ENCODE results near the gene SYS1. TPM values are rescaled to one million over a fixed set of nuclear protein-coding genes. Genes with fewer than 3 reads are reported as not detected.

Gene SYS1
- total and polyA plus RNA-seq, 2 experiments from 2014 or later = 7.9 to 21.5 TPM

GRCh38 chr20:45337367-45338120 is 25.4 kb upstream of the SYS1 start:
- Histone ChIP-seq H3K4me3 (no peak overlapping the region), H3K79me2 (replicated peaks; ENCODE audit: insufficient read depth) (peaks cover 65% of the 10 kb centered on the region)

GRCh38 chr20:45338121-45339030 is 24.6 kb upstream of the SYS1 start:
- H3K4me1 Mint-ChIP-seq = peaks cover 68% of the 10 kb centered on the region
- Histone ChIP-seq H3K4me1 (ENCODE audit: insufficient read depth) (peaks cover 59% of the 10 kb centered on the region), H3K4me2 (0 out of 2 replicates have a peak overlapping the region, but pooled peaks have one; percentile 23), H4K20me1 (replicated peaks; ENCODE audit: insufficient read depth) (0 out of 2 replicates have a peak, but pooled peaks cover 2% of the 10 kb centered on the region), H3K27ac (ENCODE audit: low read depth) (peak overlapping the region; percentile 63; the same call in 1 of the 2 replicates), H3K4me3 (no peak overlapping the region), H3F3A (replicated peaks; ENCODE audit: low read depth) (0 out of 2 replicates have a peak, but pooled peaks cover 3% of the 10 kb centered on the region), H3K79me2 (replicated peaks; ENCODE audit: insufficient read depth) (peaks cover 73% of the 10 kb centered on the region), H3K36me3 (ENCODE audit: insufficient read depth) (no peaks in the 10 kb centered on the region), H3K9me2 (ENCODE audit: insufficient read depth) (no peaks in the 10 kb centered on the region), H2AFZ (no peak overlapping the region), H3K27me3 (ENCODE audit: insufficient read depth) (no peaks in the 10 kb centered on the region)
- ATAC-seq (no peak), DNase-seq (ENCODE audit: low spot score) (no peak)
- no peak overlapping the region; the same call in 2 of the 3 replicates for H3K4me3 Mint-ChIP-seq
- peaks cover 7% of the 10 kb centered on the region for H3K27me3 Mint-ChIP-seq (ENCODE audit: insufficient read depth, low read depth, poor library complexity)
- peak overlapping the region; percentile 80 for H3K27ac Mint-ChIP-seq
- no peaks in the 10 kb centered on the region for H3K9me3 Mint-ChIP-seq
- H3K36me3 Mint-ChIP-seq (ENCODE audit: low read depth) = peaks cover 34% of the 10 kb centered on the region
- no peak for TF ChIP-seq ZNF331 (CRISPR knock-in tag; IDR thresholded peaks at IDR 0.05; ENCODE audit: low read depth)
- TF ChIP-seq ZNF114 (CRISPR knock-in tag; IDR thresholded peaks at IDR 0.05) = no peak
- TF ChIP-seq CREB1 (CRISPR knock-in tag; IDR thresholded peaks at IDR 0.05; ENCODE audit: low read depth) = no peak
- no peak for TF ChIP-seq EZH2phosphoT487 (IDR thresholded peaks at IDR 0.05; ENCODE audit: unreplicated experiment)
- no peak for TF ChIP-seq ETS1 (IDR thresholded peaks at IDR 0.05)
- no peak for TF ChIP-seq NANOG (IDR thresholded peaks at IDR 0.05; ENCODE audit: borderline replicate concordance)
- TF ChIP-seq POLR2AphosphoS5 (IDR thresholded peaks at IDR 0.05; ENCODE audit: low read depth) = no peak
- no peak for TF ChIP-seq JUNB (IDR thresholded peaks at IDR 0.05; ENCODE audit: unreplicated experiment)
- TF ChIP-seq EZH2 (IDR thresholded peaks at IDR 0.05; ENCODE audit: low read depth, unreplicated experiment) = no peak
- no peak for TF ChIP-seq ZNF462 (CRISPR knock-in tag; IDR thresholded peaks at IDR 0.05)

More at GRCh38 chr20:45337367-45338120, 25.4 kb upstream of the SYS1 start:
- peaks cover 35% of the 10 kb centered on the region for H3K36me3 Mint-ChIP-seq (ENCODE audit: low read depth)
- Histone ChIP-seq H4K20me1 (replicated peaks; ENCODE audit: insufficient read depth) (0 out of 2 replicates have a peak, but pooled peaks cover 2% of the 10 kb centered on the region), H3K4me2 (no peak overlapping the region), H3K27me3 (ENCODE audit: insufficient read depth) (no peaks in the 10 kb centered on the region), H3K9me2 (ENCODE audit: insufficient read depth) (no peaks in the 10 kb centered on the region), H3K27ac (ENCODE audit: low read depth) (peak overlapping the region; percentile 63; the same call in 1 of the 2 replicates), H3K4me1 (ENCODE audit: insufficient read depth) (peaks cover 51% of the 10 kb centered on the region), H2AFZ (no peak overlapping the region), H3K36me3 (ENCODE audit: insufficient read depth) (no peaks in the 10 kb centered on the region), H3F3A (replicated peaks; ENCODE audit: low read depth) (0 out of 2 replicates have a peak, but pooled peaks cover 3% of the 10 kb centered on the region)
- H3K9me3 Mint-ChIP-seq = no peaks in the 10 kb centered on the region
- ATAC-seq = peak; percentile 8
- no peak for DNase-seq (ENCODE audit: low spot score)
- no peak overlapping the region; the same call in 2 of the 3 replicates for H3K4me3 Mint-ChIP-seq
- no peak for TF ChIP-seq ZNF114 (CRISPR knock-in tag; IDR thresholded peaks at IDR 0.05)
- TF ChIP-seq STAT1 (IDR thresholded peaks at IDR 0.05; ENCODE audit: unreplicated experiment) = no peak
- H3K27me3 Mint-ChIP-seq (ENCODE audit: insufficient read depth, low read depth, poor library complexity) = peaks cover 7% of the 10 kb centered on the region
- H3K27ac Mint-ChIP-seq = peak overlapping the region; percentile 80
- H3K4me1 Mint-ChIP-seq = peaks cover 60% of the 10 kb centered on the region
